HEK293T (cell line): ENCODE measurements around the gene GPRC5B.

Experiments used
- ARNT ChIP-seq: fragments of 450-650 bp; IDR thresholded peaks from 2 replicates; pipeline ENCODE4 v1.6.1; 2017; ENCODE audit warnings: mild to moderate bottlenecking
- BHLHE40 ChIP-seq: fragments of 450-650 bp; IDR thresholded peaks from 2 replicates; pipeline ENCODE4 v1.6.1; 2016; ENCODE audit warnings: mild to moderate bottlenecking, moderate library complexity, borderline replicate concordance
- CTBP1 ChIP-seq: fragments of 450-650 bp; IDR thresholded peaks from 2 replicates; pipeline ENCODE4 v1.6.1; 2016; ENCODE audit warnings: borderline replicate concordance
- ELF4 ChIP-seq: fragments of 450-650 bp; IDR thresholded peaks from 2 replicates; pipeline ENCODE4 v1.6.1; 2017; ENCODE audit warnings: antibody characterized with exemption
- FOXA1 ChIP-seq: fragments of 450-650 bp; IDR thresholded peaks from 2 replicates; pipeline ENCODE4 v1.6.1; 2016; ENCODE audit warnings: mild to moderate bottlenecking
- LEF1 ChIP-seq: fragments of 450-650 bp; IDR thresholded peaks from 2 replicates; pipeline ENCODE4 v1.6.1; 2017; ENCODE audit warnings: mild to moderate bottlenecking, borderline replicate concordance
- NFRKB ChIP-seq: fragments of 450-650 bp; IDR thresholded peaks from 2 replicates; pipeline ENCODE4 v1.6.1; 2016; ENCODE audit warnings: mild to moderate bottlenecking, moderate library complexity
- SP1 ChIP-seq: fragments of 450-650 bp; IDR thresholded peaks from 2 replicates; pipeline ENCODE4 v1.6.1; 2017
- SUZ12 ChIP-seq: fragments of 450-650 bp; IDR thresholded peaks from 2 replicates; pipeline ENCODE4 v1.6.1; 2016; ENCODE audit warnings: mild to moderate bottlenecking
- TARDBP ChIP-seq: fragments of 450-650 bp; IDR thresholded peaks from 2 replicates; pipeline ENCODE4 v1.6.1; 2016
- ZNF384 ChIP-seq: fragments of 450-650 bp; IDR thresholded peaks from 2 replicates; pipeline ENCODE4 v1.6.1; 2016

DNA sequence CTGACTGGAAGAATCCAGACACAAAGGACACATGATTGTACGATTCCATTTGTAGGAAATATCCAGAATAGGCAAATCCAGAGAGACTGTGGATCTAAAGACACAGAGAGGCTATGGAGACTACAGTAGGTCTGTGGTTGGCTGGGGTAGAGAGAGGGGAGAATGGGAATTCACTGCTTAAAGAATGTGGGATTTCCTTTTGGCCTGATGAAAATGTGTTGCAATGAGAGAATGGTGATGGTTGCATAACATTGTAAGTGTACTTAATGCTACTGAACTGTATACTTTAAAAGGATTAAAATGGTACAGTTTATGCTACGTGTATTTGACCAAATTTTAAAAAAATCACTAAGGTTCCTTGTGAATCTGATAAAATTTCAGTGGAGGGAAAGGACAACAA is 62.1 kb downstream of the GPRC5B start:
- no peak for TF ChIP-seq LEF1
- no peak for TF ChIP-seq ELF4
- no peak for TF ChIP-seq ARNT
- TF ChIP-seq CTBP1: no peak
- TF ChIP-seq ZNF384: no peak
- no peak for TF ChIP-seq TARDBP
- TF ChIP-seq SP1: no peak
- TF ChIP-seq SUZ12: no peak
- TF ChIP-seq FOXA1: no peak
- no peak for TF ChIP-seq BHLHE40
- TF ChIP-seq NFRKB: no peak
